HEK293 (cell line): ENCODE results near the gene LTB4R.
A peak's percentile ranks its signal among the peaks of the same experiment; 100 is the strongest.

Experiments used
- GLI4 ChIP-seq: fragments of 450-650 bp; formaldehyde crosslinking; IDR thresholded peaks from 2 replicates; pipeline ENCODE4 v1.5.1; 2016; ENCODE audit warnings: missing biosample characterization, missing genetic modification characterization
- KLF10 ChIP-seq: fragments of 450-650 bp; IDR thresholded peaks from 2 replicates; pipeline ENCODE4 v1.5.1; 2018; ENCODE audit warnings: missing biosample characterization, mild to moderate bottlenecking, missing genetic modification characterization
- KLF17 ChIP-seq: fragments of 450-650 bp; formaldehyde crosslinking; IDR thresholded peaks from 2 replicates; pipeline ENCODE4 v1.5.1; 2016; ENCODE audit warnings: missing biosample characterization, missing genetic modification characterization
- KLF7 ChIP-seq: fragments of 450-650 bp; formaldehyde crosslinking; IDR thresholded peaks from 2 replicates; pipeline ENCODE4 v1.5.1; 2016; ENCODE audit warnings: missing biosample characterization, missing genetic modification characterization, borderline replicate concordance
- PRDM1 ChIP-seq: fragments of 450-650 bp; formaldehyde crosslinking; IDR thresholded peaks from 2 replicates; pipeline ENCODE4; 2016; ENCODE audit warnings: missing biosample characterization, missing genetic modification characterization
- PRDM2 ChIP-seq: fragments of 450-650 bp; formaldehyde crosslinking; IDR thresholded peaks from 2 replicates; pipeline ENCODE4 v1.5.1; 2016; ENCODE audit warnings: missing biosample characterization, missing genetic modification characterization, borderline replicate concordance
- PRDM6 ChIP-seq: fragments of 450-650 bp; formaldehyde crosslinking; IDR thresholded peaks from 2 replicates; pipeline ENCODE4 v1.5.1; 2017; ENCODE audit warnings: missing biosample characterization, missing genetic modification characterization
- REPIN1 ChIP-seq: fragments of 450-650 bp; formaldehyde crosslinking; IDR thresholded peaks from 2 replicates; pipeline ENCODE4 v1.5.1; 2017; ENCODE audit warnings: missing biosample characterization, missing genetic modification characterization, low read depth
- SCRT1 ChIP-seq: fragments of 450-650 bp; formaldehyde crosslinking; IDR thresholded peaks from 2 replicates; pipeline ENCODE4 v1.5.1; 2016; ENCODE audit warnings: missing biosample characterization, missing genetic modification characterization, borderline replicate concordance
- ZBTB44 ChIP-seq: fragments of 450-650 bp; IDR thresholded peaks from 2 replicates; pipeline ENCODE4 v1.5.1; 2018; ENCODE audit warnings: missing biosample characterization, mild to moderate bottlenecking, missing genetic modification characterization
- ZFP3 ChIP-seq: fragments of 450-650 bp; formaldehyde crosslinking; IDR thresholded peaks from 2 replicates; pipeline ENCODE4 v1.5.1; 2016; ENCODE audit warnings: low read depth, missing biosample characterization, missing genetic modification characterization
- ZNF155 ChIP-seq: fragments of 450-650 bp; formaldehyde crosslinking; IDR thresholded peaks from 2 replicates; pipeline ENCODE4 v1.5.1; 2016; ENCODE audit warnings: missing biosample characterization, missing genetic modification characterization
- ZNF174 ChIP-seq: fragments of 450-650 bp; formaldehyde crosslinking; IDR thresholded peaks from 2 replicates; pipeline ENCODE4 v1.5.0; 2017; ENCODE audit warnings: missing biosample characterization, mild to moderate bottlenecking, missing genetic modification characterization
- ZNF19 ChIP-seq: fragments of 450-650 bp; formaldehyde crosslinking; IDR thresholded peaks from 2 replicates; pipeline ENCODE4; 2016; ENCODE audit warnings: missing biosample characterization, missing genetic modification characterization, low read depth
- ZNF202 ChIP-seq: fragments of 450-650 bp; formaldehyde crosslinking; IDR thresholded peaks from 2 replicates; pipeline ENCODE4 v1.5.1; 2016; ENCODE audit warnings: missing biosample characterization, missing genetic modification characterization, borderline replicate concordance
- ZNF24 ChIP-seq: fragments of 450-650 bp; formaldehyde crosslinking; IDR thresholded peaks from 2 replicates; pipeline ENCODE4 v1.5.1; 2016; ENCODE audit warnings: missing biosample characterization, missing genetic modification characterization
- ZNF398 ChIP-seq: fragments of 450-650 bp; formaldehyde crosslinking; IDR thresholded peaks from 2 replicates; pipeline ENCODE4 v1.5.1; 2017; ENCODE audit warnings: missing biosample characterization, missing genetic modification characterization
- ZNF514 ChIP-seq: fragments of 450-650 bp; formaldehyde crosslinking; IDR thresholded peaks from 2 replicates; pipeline ENCODE4 v1.5.1; 2016; ENCODE audit warnings: missing biosample characterization, missing genetic modification characterization
- ZNF530 ChIP-seq: fragments of 450-650 bp; formaldehyde crosslinking; IDR thresholded peaks from 2 replicates; pipeline ENCODE4 v1.5.1; 2016; ENCODE audit warnings: low read depth, missing biosample characterization, missing genetic modification characterization
- ZNF544 ChIP-seq: fragments of 450-650 bp; formaldehyde crosslinking; IDR thresholded peaks from 2 replicates; pipeline ENCODE4 v1.5.0; 2017; ENCODE audit warnings: missing biosample characterization, missing genetic modification characterization
- ZNF600 ChIP-seq: fragments of 450-650 bp; formaldehyde crosslinking; IDR thresholded peaks from 2 replicates; pipeline ENCODE4 v1.5.1; 2016; ENCODE audit warnings: missing biosample characterization, missing genetic modification characterization
- ZNF654 ChIP-seq: fragments of 450-650 bp; formaldehyde crosslinking; IDR thresholded peaks from 2 replicates; pipeline ENCODE4 v1.5.1; 2016; ENCODE audit warnings: low read depth, missing biosample characterization, missing genetic modification characterization
- ZNF677 ChIP-seq: fragments of 450-650 bp; IDR thresholded peaks from 2 replicates; pipeline ENCODE4 v1.5.0; 2018; ENCODE audit warnings: missing biosample characterization, mild to moderate bottlenecking, missing genetic modification characterization, moderate library complexity
- ZNF777 ChIP-seq: fragments of 450-650 bp; formaldehyde crosslinking; IDR thresholded peaks from 2 replicates; pipeline ENCODE4 v1.5.1; 2017; ENCODE audit warnings: missing biosample characterization, missing genetic modification characterization, borderline replicate concordance
- ZNF785 ChIP-seq: fragments of 450-650 bp; formaldehyde crosslinking; IDR thresholded peaks from 2 replicates; pipeline ENCODE4 v1.5.1; 2016; ENCODE audit warnings: missing biosample characterization, missing genetic modification characterization
- ZNF791 ChIP-seq: fragments of 450-650 bp; formaldehyde crosslinking; IDR thresholded peaks from 2 replicates; pipeline ENCODE4 v1.5.1; 2016; ENCODE audit warnings: missing biosample characterization, missing genetic modification characterization
- ZNF837 ChIP-seq: fragments of 450-650 bp; formaldehyde crosslinking; IDR thresholded peaks from 2 replicates; pipeline ENCODE4 v1.5.1; 2016; ENCODE audit warnings: missing biosample characterization, missing genetic modification characterization
- ZSCAN16 ChIP-seq: fragments of 450-650 bp; formaldehyde crosslinking; IDR thresholded peaks from 2 replicates; pipeline ENCODE4 v1.5.1; 2016; ENCODE audit warnings: missing biosample characterization, missing genetic modification characterization
- ZSCAN23 ChIP-seq: fragments of 450-650 bp; formaldehyde crosslinking; IDR thresholded peaks from 2 replicates; pipeline ENCODE4 v1.5.1; 2016; ENCODE audit warnings: missing biosample characterization, missing genetic modification characterization

LTB4R gene

GRCh38 chr14:24271134-24271833, 40.0 kb upstream of the LTB4R start, which contains the start of gene RABGGTA (continued):
- TF ChIP-seq ZBTB44 (tag by site-specific recombination), result no peak
- TF ChIP-seq KLF17 (tag by site-specific recombination), result peak; percentile 59; the same call in 1 of the 2 replicates
- no peak for TF ChIP-seq ZNF544 (tag by site-specific recombination)
- TF ChIP-seq ZNF677, result no peak
- no peak for TF ChIP-seq ZNF202 (tag by site-specific recombination)
- no peak for TF ChIP-seq GLI4 (tag by site-specific recombination)
- TF ChIP-seq ZNF785 (tag by site-specific recombination), result no peak; the same call in 1 of the 2 replicates
- TF ChIP-seq ZSCAN16 (tag by site-specific recombination), result no peak
- TF ChIP-seq SCRT1 (tag by site-specific recombination), result no peak
- peak; percentile 33; the same call in 1 of the 2 replicates for TF ChIP-seq REPIN1 (tag by site-specific recombination)
- no peak for TF ChIP-seq ZNF777
- TF ChIP-seq ZNF174 (tag by site-specific recombination), result no peak
- TF ChIP-seq ZNF514 (tag by site-specific recombination), result no peak
- no peak for TF ChIP-seq ZFP3 (tag by site-specific recombination)
- 0 out of 2 replicates have a peak, but pooled peaks have one; percentile 28 for TF ChIP-seq KLF7 (tag by site-specific recombination)
- no peak for TF ChIP-seq ZNF19 (tag by site-specific recombination)
- TF ChIP-seq ZNF837 (tag by site-specific recombination), result no peak
- no peak for TF ChIP-seq ZNF791 (tag by site-specific recombination)
- no peak for TF ChIP-seq ZNF155
- peak; percentile 35; the same call in 1 of the 2 replicates for TF ChIP-seq ZNF600 (tag by site-specific recombination)
- TF ChIP-seq KLF10 (tag by site-specific recombination), result peak; percentile 79; the same call in 1 of the 2 replicates
- TF ChIP-seq PRDM6 (tag by site-specific recombination), result no peak
- no peak for TF ChIP-seq ZNF24 (tag by site-specific recombination)
- peak; percentile 33; the same call in 1 of the 2 replicates for TF ChIP-seq ZNF398 (tag by site-specific recombination)
- no peak for TF ChIP-seq PRDM2 (tag by site-specific recombination)
- TF ChIP-seq ZNF530, result no peak
- no peak for TF ChIP-seq ZNF654 (tag by site-specific recombination)
- no peak for TF ChIP-seq PRDM1
- no peak for TF ChIP-seq ZSCAN23 (tag by site-specific recombination)
